ENCODE measurements around the gene PPIG. TPM values are rescaled to one million over a fixed set of nuclear protein-coding genes. Genes with fewer than 3 reads are reported as not detected.

PPIG gene
- total RNA-seq, 1 experiment from 2014 or later = 28.4 TPM

- intact Hi-C loops (cut with micrococcal nuclease; ENCODE audit: unreplicated experiment) = no loop called here
- Histone ChIP-seq H3K79me2 (ENCODE audit: low read depth) (no peaks in the 10 kb centered on the region), H3K27me3 (ENCODE audit: insufficient read depth, low read depth) (no peaks in the 10 kb centered on the region), H3K36me3 (ENCODE audit: low read depth) (no peaks in the 10 kb centered on the region), H3F3A (ENCODE audit: insufficient read depth, low read depth) (no peaks in the 10 kb centered on the region), H3K4me3 (no peak overlapping the region), H4K20me1 (ENCODE audit: insufficient read depth) (no peaks in the 10 kb centered on the region), H3K4me1 (replicated peaks; ENCODE audit: insufficient read depth) (no peaks in the 10 kb centered on the region), H3K27ac (no peak overlapping the region), H3K4me2 (no peak overlapping the region), H3K9me3 (ENCODE audit: insufficient read depth, low read depth) (no peaks in the 10 kb centered on the region), H3K9me2 (ENCODE audit: insufficient read depth) (no peaks in the 10 kb centered on the region), H2AFZ (no peak overlapping the region)
- POLR2A ChIA-PET (ENCODE audit: unreplicated experiment) = no interaction called here
- DNase-seq = no peak
- CTCF ChIA-PET = no interaction called here
- BruUV-seq (replicated peaks) = no TSS peak
- TF ChIP-seq CTCF (conservative IDR thresholded peaks at IDR 0.05) (no peak), EZH2 (IDR thresholded peaks at IDR 0.05; ENCODE audit: low read depth) (no peak)
Measured at GRCh38 chr2:169676850-169677249, 92.7 kb downstream of the PPIG start.

- ChIA-PET CTCF (no interaction called here), POLR2A (ENCODE audit: unreplicated experiment) (no interaction called here)
- Histone ChIP-seq H3K9me2 (ENCODE audit: insufficient read depth) (no peaks in the 10 kb centered on the region), H3K79me2 (ENCODE audit: low read depth) (no peaks in the 10 kb centered on the region), H3K36me3 (ENCODE audit: low read depth) (no peaks in the 10 kb centered on the region), H3K4me1 (replicated peaks; ENCODE audit: insufficient read depth) (no peaks in the 10 kb centered on the region), H3K9me3 (ENCODE audit: insufficient read depth, low read depth) (no peaks in the 10 kb centered on the region), H3K4me3 (no peak overlapping the region), H3K4me2 (no peak overlapping the region), H3K27me3 (ENCODE audit: insufficient read depth, low read depth) (no peaks in the 10 kb centered on the region), H3K27ac (no peak overlapping the region), H2AFZ (no peak overlapping the region), H3F3A (ENCODE audit: insufficient read depth, low read depth) (no peaks in the 10 kb centered on the region), H4K20me1 (ENCODE audit: insufficient read depth) (no peaks in the 10 kb centered on the region)
- no peak for DNase-seq
- BruUV-seq (replicated peaks) = no TSS peak
- intact Hi-C loops (cut with micrococcal nuclease; ENCODE audit: unreplicated experiment) = no loop called here
- no peak for TF ChIP-seq EZH2 (IDR thresholded peaks at IDR 0.05; ENCODE audit: low read depth)
- no peak for TF ChIP-seq CTCF (conservative IDR thresholded peaks at IDR 0.05)
Measured at GRCh38 chr2:169683054-169683424, 98.9 kb downstream of the PPIG start.

- Histone ChIP-seq H2AFZ (no peak overlapping the region), H3F3A (ENCODE audit: insufficient read depth, low read depth) (no peaks in the 10 kb centered on the region), H3K4me3 (no peak overlapping the region), H3K4me2 (no peak overlapping the region), H3K9me2 (ENCODE audit: insufficient read depth) (no peaks in the 10 kb centered on the region), H3K9me3 (ENCODE audit: insufficient read depth, low read depth) (no peaks in the 10 kb centered on the region), H3K79me2 (ENCODE audit: low read depth) (no peaks in the 10 kb centered on the region), H3K27ac (no peak overlapping the region), H4K20me1 (ENCODE audit: insufficient read depth) (no peaks in the 10 kb centered on the region), H3K27me3 (ENCODE audit: insufficient read depth, low read depth) (no peaks in the 10 kb centered on the region), H3K36me3 (ENCODE audit: low read depth) (no peaks in the 10 kb centered on the region), H3K4me1 (replicated peaks; ENCODE audit: insufficient read depth) (no peaks in the 10 kb centered on the region)
- POLR2A ChIA-PET (ENCODE audit: unreplicated experiment) = no interaction called here
- CTCF ChIA-PET = no interaction called here
- intact Hi-C loops (cut with micrococcal nuclease; ENCODE audit: unreplicated experiment) = no loop called here
- TF ChIP-seq CTCF (conservative IDR thresholded peaks at IDR 0.05) = no peak
- TF ChIP-seq EZH2 (IDR thresholded peaks at IDR 0.05; ENCODE audit: low read depth) = no peak
- BruUV-seq (replicated peaks) = no TSS peak
- no peak for DNase-seq
Measured at GRCh38 chr2:169683425-169684134, 99.4 kb downstream of the PPIG start.

Measured in PC-9 (cell line).